GM23338 (cell line): ENCODE results near the gene DNAJC8. TPM values are rescaled to one million over a fixed set of nuclear protein-coding genes. Genes with fewer than 3 reads are reported as not detected.

Source experiments
- ATAC-seq: fragments of 200-7000 bp; cut with Tn5 transposase; 3 replicates; pipeline ENCODE4 v1.9.1; 2020
- DNase-seq: peaks from one replicate; pipeline ENCODE4 v3.0.0-alpha.2; 2015; ENCODE audit warnings: low spot score
- H2AFZ ChIP-seq: fragments of 200-600 bp; sonication (generic); 2 replicates; pipeline ENCODE4 v1.8.0; 2016; ENCODE audit warnings: antibody characterized with exemption, mild to moderate bottlenecking, moderate library complexity
- H3F3A ChIP-seq: fragments of 200-600 bp; sonication (generic); replicated peaks from 2 replicates; pipeline ENCODE4 v1.8.0; 2017; ENCODE audit warnings: antibody characterized with exemption, mixed run types, low read depth
- H3K27ac ChIP-seq: fragments of 200-600 bp; sonication (generic); 2 replicates; pipeline ENCODE4 v1.6.1; 2016; ENCODE audit warnings: low read depth
- H3K27me3 ChIP-seq: fragments of 200-600 bp; sonication (generic); 2 replicates; pipeline ENCODE4 v1.8.0; 2016; ENCODE audit warnings: mild to moderate bottlenecking, mixed run types, moderate library complexity; ENCODE audit not compliant: insufficient read depth
- H3K36me3 ChIP-seq: fragments of 200-600 bp; sonication (generic); 2 replicates; pipeline ENCODE4 v1.8.0; 2016; ENCODE audit warnings: mild to moderate bottlenecking; ENCODE audit not compliant: insufficient read depth
- H3K4me1 ChIP-seq: fragments of 200-600 bp; sonication (generic); 2 replicates; pipeline ENCODE4 v1.8.0; 2016; ENCODE audit warnings: mild to moderate bottlenecking, moderate library complexity; ENCODE audit not compliant: insufficient read depth
- H3K4me2 ChIP-seq: fragments of 200-600 bp; sonication (generic); 2 replicates; pipeline ENCODE4 v1.7.1; 2017; ENCODE audit warnings: mixed run types
- H3K4me3 ChIP-seq: fragments of 200-600 bp; sonication (generic); 2 replicates; pipeline ENCODE4 v1.6.1; 2016; ENCODE audit warnings: mixed run types
- H3K79me2 ChIP-seq: fragments of 200-600 bp; sonication (generic); replicated peaks from 2 replicates; pipeline ENCODE4 v1.8.0; 2017; ENCODE audit warnings: mild to moderate bottlenecking; ENCODE audit not compliant: insufficient read depth
- H3K9me2 ChIP-seq: fragments of 200-600 bp; sonication (generic); 2 replicates; pipeline ENCODE4 v1.8.0; 2017; ENCODE audit not compliant: insufficient read depth
- H4K20me1 ChIP-seq: fragments of 200-600 bp; sonication (generic); replicated peaks from 2 replicates; pipeline ENCODE4 v1.8.0; 2017; ENCODE audit warnings: mild to moderate bottlenecking; ENCODE audit not compliant: insufficient read depth
- H3K27ac Mint-ChIP-seq: 2 replicates; pipeline ENCODE4 v1.8.0; 2020; ENCODE audit warnings: inconsistent platforms, mild to moderate bottlenecking, moderate library complexity, mixed read lengths
- H3K27me3 Mint-ChIP-seq: 3 replicates; pipeline ENCODE4 v1.8.0; 2022; ENCODE audit warnings: low read depth, mild to moderate bottlenecking, moderate library complexity, mixed read lengths, inconsistent platforms; ENCODE audit not compliant: insufficient read depth, poor library complexity
- H3K36me3 Mint-ChIP-seq: 3 replicates; pipeline ENCODE4 v1.8.0; 2021; ENCODE audit warnings: low read depth, mild to moderate bottlenecking, inconsistent platforms, moderate library complexity, mixed read lengths
- H3K4me1 Mint-ChIP-seq: 3 replicates; pipeline ENCODE4 v1.8.0; 2020; ENCODE audit warnings: mild to moderate bottlenecking, inconsistent platforms, mixed read lengths
- H3K4me3 Mint-ChIP-seq: 3 replicates; pipeline ENCODE4 v1.8.0; 2021; ENCODE audit warnings: moderate library complexity, mild to moderate bottlenecking, inconsistent platforms, mixed read lengths
- H3K9me3 Mint-ChIP-seq: 3 replicates; pipeline ENCODE4 v1.8.0; 2020; ENCODE audit warnings: moderate library complexity, mild to moderate bottlenecking, inconsistent platforms, mixed read lengths
- CREB1 ChIP-seq: fragments of 250-450 bp; sonication (Bioruptor Pico); IDR thresholded peaks from 2 replicates; pipeline ENCODE4 v1.5.0; 2020; ENCODE audit warnings: low read depth, mild to moderate bottlenecking, moderate library complexity
- CTCF ChIP-seq, 2 experiments: fragments of 200-600 bp in 1 of 2; sonication (generic) in 1 of 2; conservative IDR thresholded peaks; 2 replicates each; pipeline versions ENCODE4 v1.5.1 to v1.6.1; 2016 to 2017; ENCODE audit warnings: antibody characterized with exemption in 2 of 2, low read depth in 2 of 2, mild to moderate bottlenecking in 2 of 2, moderate library complexity in 1 of 2
- EZH2 ChIP-seq: fragments of 200-600 bp; sonication (generic); IDR thresholded peaks from one replicate; pipeline ENCODE4 v1.8.0; 2017; ENCODE audit warnings: antibody characterized with exemption, mild to moderate bottlenecking, low read depth; ENCODE audit not compliant: unreplicated experiment
- EZH2phosphoT487 ChIP-seq: fragments of 200-600 bp; sonication (generic); IDR thresholded peaks from one replicate; pipeline ENCODE4 v1.8.1; 2018; ENCODE audit warnings: antibody characterized with exemption; ENCODE audit not compliant: unreplicated experiment
- JUNB ChIP-seq: IDR thresholded peaks from one replicate; pipeline ENCODE4 v1.6.1; 2016; ENCODE audit warnings: antibody characterized with exemption; ENCODE audit not compliant: unreplicated experiment
- NANOG ChIP-seq: IDR thresholded peaks from 2 replicates; pipeline ENCODE4 v1.6.1; 2016; ENCODE audit warnings: antibody characterized with exemption, borderline replicate concordance
- POLR2AphosphoS5 ChIP-seq: IDR thresholded peaks from 2 replicates; pipeline ENCODE4 v1.6.1; 2016; ENCODE audit warnings: antibody characterized with exemption, low read depth
- STAT1 ChIP-seq: IDR thresholded peaks from one replicate; pipeline ENCODE4 v1.6.1; 2016; ENCODE audit warnings: antibody characterized with exemption; ENCODE audit not compliant: unreplicated experiment
- ZNF114 ChIP-seq: fragments of 250-450 bp; sonication (Bioruptor Pico); IDR thresholded peaks from 2 replicates; pipeline ENCODE4 v1.5.0; 2020; ENCODE audit warnings: mild to moderate bottlenecking, moderate library complexity
- ZNF331 ChIP-seq: fragments of 250-450 bp; sonication (Bioruptor Pico); IDR thresholded peaks from 2 replicates; pipeline ENCODE4 v1.5.0; 2020; ENCODE audit warnings: low read depth, mild to moderate bottlenecking, moderate library complexity
- ZNF462 ChIP-seq: fragments of 250-450 bp; sonication (Bioruptor Pico); IDR thresholded peaks from 2 replicates; pipeline ENCODE4 v1.5.0; 2020; ENCODE audit warnings: mild to moderate bottlenecking, moderate library complexity
- polyA plus RNA-seq: library from polyadenylated mRNA; unstranded; fragments of >200 nt; fragmentation: Nextera tagmentation; extraction: Ambion mirVana; gene quantifications from 2 replicates; pipeline ENCODE4 v1.2.1, GENCODE V29; 2016
- total RNA-seq: library from RNA; depleted of rRNA; stranded (reverse); fragments of >200 nt; shearing (Covaris generic); gene quantifications from 2 replicates; pipeline ENCODE4 v1.2.3, GENCODE V29; 2014
- TF ChIP-seq, protein P1 (sequence below): IDR thresholded peaks from one replicate; pipeline ENCODE4 v1.6.1; 2018; ENCODE audit warnings: antibody characterized with exemption; ENCODE audit not compliant: unreplicated experiment

Gene DNAJC8
- total and polyA plus RNA-seq, 2 experiments from 2014 or later: 67.3 to 210 TPM

DNA sequence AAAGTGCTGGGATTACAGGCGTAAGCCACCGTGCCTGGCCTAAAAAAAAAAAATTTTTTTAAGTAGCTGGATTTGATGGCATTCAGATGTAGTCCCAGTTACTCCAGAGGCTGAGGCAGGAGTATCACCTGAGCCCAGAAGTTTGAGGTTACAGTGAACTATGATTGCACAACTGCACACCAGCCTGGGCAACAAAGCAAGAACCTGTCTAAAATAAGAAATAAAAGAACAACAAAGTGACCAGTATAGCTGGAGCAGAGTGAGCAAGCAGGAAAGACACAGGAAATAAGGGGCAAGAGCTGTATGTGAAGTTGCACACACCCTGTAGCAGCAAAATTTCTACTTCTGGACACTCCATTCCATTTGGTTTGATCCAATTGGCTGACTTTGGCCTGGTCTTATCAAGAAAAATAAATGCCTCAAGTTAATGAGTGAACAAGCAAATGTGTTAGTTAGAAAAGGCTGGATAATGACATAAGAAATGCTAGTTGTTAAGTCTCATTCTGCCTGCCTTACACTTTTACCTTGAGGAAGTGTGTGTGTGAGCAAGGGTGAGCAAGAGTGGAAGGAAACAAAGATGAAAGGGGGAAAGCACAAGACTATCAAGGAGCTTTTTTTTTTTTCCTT lies 11.0 kb upstream of the DNAJC8 start:
- H3K27me3 Mint-ChIP-seq: peaks cover 7% of the 10 kb centered on the region
- H3K9me2 ChIP-seq: no peaks in the 10 kb centered on the region
- no peak for TF ChIP-seq STAT1
- TF ChIP-seq EZH2: no peak
- no peak for TF ChIP-seq ZNF331 (CRISPR knock-in tag)
- no peak for TF ChIP-seq EZH2phosphoT487
- no peak for TF ChIP-seq CREB1 (CRISPR knock-in tag)
- no peak for TF ChIP-seq ZNF114 (CRISPR knock-in tag)
- TF ChIP-seq, protein P1, sequence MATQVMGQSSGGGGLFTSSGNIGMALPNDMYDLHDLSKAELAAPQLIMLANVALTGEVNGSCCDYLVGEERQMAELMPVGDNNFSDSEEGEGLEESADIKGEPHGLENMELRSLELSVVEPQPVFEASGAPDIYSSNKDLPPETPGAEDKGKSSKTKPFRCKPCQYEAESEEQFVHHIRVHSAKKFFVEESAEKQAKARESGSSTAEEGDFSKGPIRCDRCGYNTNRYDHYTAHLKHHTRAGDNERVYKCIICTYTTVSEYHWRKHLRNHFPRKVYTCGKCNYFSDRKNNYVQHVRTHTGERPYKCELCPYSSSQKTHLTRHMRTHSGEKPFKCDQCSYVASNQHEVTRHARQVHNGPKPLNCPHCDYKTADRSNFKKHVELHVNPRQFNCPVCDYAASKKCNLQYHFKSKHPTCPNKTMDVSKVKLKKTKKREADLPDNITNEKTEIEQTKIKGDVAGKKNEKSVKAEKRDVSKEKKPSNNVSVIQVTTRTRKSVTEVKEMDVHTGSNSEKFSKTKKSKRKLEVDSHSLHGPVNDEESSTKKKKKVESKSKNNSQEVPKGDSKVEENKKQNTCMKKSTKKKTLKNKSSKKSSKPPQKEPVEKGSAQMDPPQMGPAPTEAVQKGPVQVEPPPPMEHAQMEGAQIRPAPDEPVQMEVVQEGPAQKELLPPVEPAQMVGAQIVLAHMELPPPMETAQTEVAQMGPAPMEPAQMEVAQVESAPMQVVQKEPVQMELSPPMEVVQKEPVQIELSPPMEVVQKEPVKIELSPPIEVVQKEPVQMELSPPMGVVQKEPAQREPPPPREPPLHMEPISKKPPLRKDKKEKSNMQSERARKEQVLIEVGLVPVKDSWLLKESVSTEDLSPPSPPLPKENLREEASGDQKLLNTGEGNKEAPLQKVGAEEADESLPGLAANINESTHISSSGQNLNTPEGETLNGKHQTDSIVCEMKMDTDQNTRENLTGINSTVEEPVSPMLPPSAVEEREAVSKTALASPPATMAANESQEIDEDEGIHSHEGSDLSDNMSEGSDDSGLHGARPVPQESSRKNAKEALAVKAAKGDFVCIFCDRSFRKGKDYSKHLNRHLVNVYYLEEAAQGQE: no peak
- no peak for TF ChIP-seq ZNF462
- no peak for TF ChIP-seq CTCF (conservative IDR thresholded peaks at IDR 0.05; ENCODE audit: low read depth in 2 of 2)
- no peak for TF ChIP-seq NANOG
- TF ChIP-seq JUNB: no peak
- no peak for TF ChIP-seq POLR2AphosphoS5
- H3K27me3 ChIP-seq: no peaks in the 10 kb centered on the region
- H3K36me3 Mint-ChIP-seq: peaks cover 11% of the 10 kb centered on the region; the same call in 2 of the 3 replicates
- H3K27ac Mint-ChIP-seq: no peak overlapping the region
- H3K27ac ChIP-seq: no peak overlapping the region
- H3K36me3 ChIP-seq: no peaks in the 10 kb centered on the region
- H2AFZ ChIP-seq: no peak overlapping the region
- no peak overlapping the region for H3K4me3 ChIP-seq
- DNase-seq: no peak
- H3F3A ChIP-seq: no peaks in the 10 kb centered on the region; the same call in 1 of the 2 replicates
- no peaks in the 10 kb centered on the region for H3K79me2 ChIP-seq
- no peak for ATAC-seq
- H3K4me2 ChIP-seq: no peak overlapping the region
- peaks cover 19% of the 10 kb centered on the region for H3K4me1 Mint-ChIP-seq
- H3K4me1 ChIP-seq: peaks cover 11% of the 10 kb centered on the region
- H4K20me1 ChIP-seq: 0 out of 2 replicates have a peak, but pooled peaks cover 3% of the 10 kb centered on the region
- no peaks in the 10 kb centered on the region; the same call in 2 of the 3 replicates for H3K9me3 Mint-ChIP-seq
- H3K4me3 Mint-ChIP-seq: no peak overlapping the region; the same call in 2 of the 3 replicates
